ENCODE data around the gene MEN1. TPM values are rescaled to one million over a fixed set of nuclear protein-coding genes. Genes with fewer than 3 reads are reported as not detected.

MEN1 gene
- total RNA-seq, 2 experiments from 2014 or later: 44.4 to 72.4 TPM

DNA sequence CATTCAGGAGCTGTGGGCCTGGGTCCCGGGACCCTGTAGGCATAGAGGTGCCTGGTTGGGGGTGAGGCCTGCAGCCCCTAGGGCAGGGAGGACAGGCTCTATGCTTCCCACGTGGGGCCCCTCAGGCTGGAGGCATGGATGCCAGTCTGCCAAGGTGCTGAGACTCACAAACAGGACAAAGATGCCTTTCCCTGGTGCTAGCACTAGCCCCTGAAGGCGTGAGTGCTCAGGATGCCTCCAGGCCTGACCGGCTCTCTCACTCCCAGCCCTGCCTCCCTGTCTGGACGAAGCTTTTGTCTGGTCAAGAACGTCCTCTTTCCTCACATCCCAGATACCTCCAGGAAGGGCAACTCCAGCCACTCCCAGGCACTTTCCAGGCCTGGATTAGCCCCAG is 32.0 kb upstream of the MEN1 start:
- H2AFZ ChIP-seq (ENCODE audit: low read length): no peak overlapping the region
- ChIA-PET POLR2A (no interaction called here), CTCF (ENCODE audit: unreplicated experiment) (no interaction called here)
- intact Hi-C loops (cut with micrococcal nuclease; ENCODE audit: unreplicated experiment): loop anchor here (10.0 kb wide), 2 partner anchors 242 to 472 kb away; partner anchors contain the start of genes CDC42EP2, CDCA5 and ZFPL1
- no peak overlapping the region for H3K27ac ChIP-seq (ENCODE audit: low read depth, low read length, poor library complexity, severe bottlenecking)
- H3K4me2 ChIP-seq (ENCODE audit: low read length): no peak overlapping the region
- peaks cover 25% of the 10 kb centered on the region for H3K4me1 ChIP-seq (ENCODE audit: insufficient read depth, low read length, poor library complexity, severe bottlenecking)
- no peaks in the 10 kb centered on the region for H3K9me3 ChIP-seq (ENCODE audit: low read length)
- no peaks in the 10 kb centered on the region for H3K36me3 ChIP-seq (ENCODE audit: insufficient read depth, low read length)
- no peaks in the 10 kb centered on the region for H3K79me2 ChIP-seq (ENCODE audit: insufficient read depth, low read depth, low read length)
- no peak for DNase-seq (ENCODE audit: low spot score)
- no TSS peak for BruUV-seq (replicated peaks)
- H3K9me2 ChIP-seq (ENCODE audit: insufficient read depth, low read length): no peaks in the 10 kb centered on the region
- H3K4me3 ChIP-seq (ENCODE audit: low read depth, low read length, poor library complexity, severe bottlenecking): no peak overlapping the region
- H4K20me1 ChIP-seq (ENCODE audit: insufficient read depth, low read length): no peaks in the 10 kb centered on the region
- TF ChIP-seq CTCF (conservative IDR thresholded peaks at IDR 0.05; ENCODE audit: low read length) (no peak), EZH2phosphoT487 (IDR thresholded peaks at IDR 0.05; ENCODE audit: borderline replicate concordance, low read depth, low read length) (no peak)

DNA sequence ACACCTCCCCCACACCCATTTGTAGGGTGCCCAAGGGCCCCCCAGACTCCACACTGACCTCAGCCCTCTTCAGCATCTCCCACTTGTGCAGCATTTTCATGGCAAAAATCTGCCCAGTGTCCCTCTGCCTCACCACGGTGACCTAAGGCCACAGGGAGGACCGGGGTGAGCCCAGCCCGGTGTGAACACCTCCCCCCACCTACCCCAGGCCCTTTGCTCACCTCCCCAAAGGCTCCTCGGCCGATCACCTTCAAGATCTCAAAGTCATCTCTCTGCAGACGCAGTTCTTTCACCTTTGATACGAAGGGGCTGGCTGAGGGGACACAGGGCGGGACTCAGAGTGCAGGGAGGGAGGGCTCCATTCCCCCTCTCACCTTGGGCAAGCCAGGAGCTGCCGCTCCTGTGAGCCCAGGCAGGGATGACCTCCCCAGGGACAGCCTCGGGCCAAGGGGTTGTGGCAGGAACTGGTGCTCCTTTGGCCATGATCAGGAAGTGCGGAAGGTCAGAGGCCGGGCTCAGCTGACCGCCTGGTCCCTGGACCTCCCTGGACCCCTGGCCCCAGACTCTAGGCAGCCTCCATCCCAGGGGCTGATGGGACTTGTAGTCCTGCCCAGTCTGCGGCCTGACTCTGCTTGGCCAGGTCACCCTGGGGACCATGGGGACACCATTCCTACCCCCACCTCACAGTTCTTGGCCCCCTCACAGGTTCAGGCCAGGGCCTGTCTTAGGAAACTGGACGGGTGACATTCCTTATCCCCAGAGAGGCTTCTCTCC is 31.4 kb upstream of the MEN1 start:
- Histone ChIP-seq H3K27ac (ENCODE audit: low read depth, low read length, poor library complexity, severe bottlenecking) (no peak overlapping the region), H3K4me2 (ENCODE audit: low read length) (no peak overlapping the region), H4K20me1 (ENCODE audit: insufficient read depth, low read length) (no peaks in the 10 kb centered on the region), H3K9me3 (ENCODE audit: low read length) (no peaks in the 10 kb centered on the region), H2AFZ (ENCODE audit: low read length) (no peak overlapping the region), H3K4me1 (ENCODE audit: insufficient read depth, low read length, poor library complexity, severe bottlenecking) (peaks cover 20% of the 10 kb centered on the region), H3K36me3 (ENCODE audit: insufficient read depth, low read length) (no peaks in the 10 kb centered on the region), H3K4me3 (ENCODE audit: low read depth, low read length, poor library complexity, severe bottlenecking) (no peak overlapping the region), H3K79me2 (ENCODE audit: insufficient read depth, low read depth, low read length) (no peaks in the 10 kb centered on the region), H3K9me2 (ENCODE audit: insufficient read depth, low read length) (no peaks in the 10 kb centered on the region)
- DNase-seq (ENCODE audit: low spot score): no peak
- no TSS peak for BruUV-seq (replicated peaks)
- ChIA-PET CTCF (ENCODE audit: unreplicated experiment) (no interaction called here), POLR2A (no interaction called here)
- TF ChIP-seq EZH2phosphoT487 (IDR thresholded peaks at IDR 0.05; ENCODE audit: borderline replicate concordance, low read depth, low read length): no peak
- TF ChIP-seq CTCF (conservative IDR thresholded peaks at IDR 0.05; ENCODE audit: low read length): no peak
- intact Hi-C loops (cut with micrococcal nuclease; ENCODE audit: unreplicated experiment): loop anchor here (10.0 kb wide), 2 partner anchors 243 to 473 kb away; partner anchors contain the start of genes CDC42EP2, CDCA5 and ZFPL1

Data from OCI-LY7 (cell line).